GM12878 (cell line): Measurements from ENCODE around the gene MCCD1. TPM values are rescaled to one million over a fixed set of nuclear protein-coding genes. Genes with fewer than 3 reads are reported as not detected.
A peak's percentile ranks its signal among the peaks of the same experiment; 100 is the strongest.

Experiments used
- ATAC-seq: fragments of 200-7000 bp; cut with Tn5 transposase; 3 replicates; pipeline ENCODE4 v1.9.1; 2020; ENCODE audit warnings: mild to moderate bottlenecking, moderate library complexity
- BruUV-seq: library from RNA; stranded (reverse); fragments of 400-500 nt; replicated peaks from 2 replicates; lab custom pipeline; 2021; lab: Mats Ljungman, UMichigan
- CTCF ChIA-PET: fragments of 300-600 bp; sonication (Branson Sonifier 250); formaldehyde crosslinking; extraction: SDS; loops from one replicate; lab custom pipeline; 2021; ENCODE audit warnings: inconsistent platforms; lab: Yijun Ruan, JAX
- POLR2A ChIA-PET: fragments of 350-600 bp; formaldehyde crosslinking; extraction: SDS; loops from one replicate; lab custom pipeline; 2021; ENCODE audit warnings: inconsistent platforms; lab: Charles Lee
- RAD21 ChIA-PET: fragments of 300-600 bp; sonication (Branson Sonifier 250); formaldehyde crosslinking; loops from one replicate; lab custom pipeline; 2023; ENCODE audit warnings: antibody characterized with exemption; ENCODE audit not compliant: unreplicated experiment; lab: Charles Lee
- SMC1A ChIA-PET: fragments of 300-600 bp; sonication (Branson Sonifier 250); formaldehyde crosslinking; loops from one replicate; lab custom pipeline; 2023; ENCODE audit not compliant: unreplicated experiment, uncharacterized antibody; lab: Charles Lee
- DNase-seq: peaks from one replicate; pipeline ENCODE4 v3.0.0-alpha.2; 2011; ENCODE audit warnings: low read depth, low spot score
- FAIRE-seq: peaks from 3 replicates; lab custom pipeline; 2011; peaks lifted over from hg19 to GRCh38; lab: Jason Lieb, UNC
- H2AFZ ChIP-seq: 2 replicates; pipeline ENCODE4 v1.6.0; 2011; ENCODE audit warnings: low read depth, low read length, control low read depth; ENCODE audit not compliant: control insufficient read depth
- H3K27ac ChIP-seq: 2 replicates; pipeline ENCODE4 v1.5.1; 2011; ENCODE audit warnings: control low read depth; ENCODE audit not compliant: control insufficient read depth, insufficient read depth
- H3K27me3 ChIP-seq, 2 experiments: replicated peaks in 1 of 2; 2 replicates each; pipeline versions ENCODE4 v1.6.0 to v1.6.1; 2011; ENCODE audit warnings: low read length in 1 of 2; ENCODE audit not compliant: control insufficient read depth in 2 of 2, insufficient read depth in 2 of 2
- H3K36me3 ChIP-seq, 2 experiments: 2 replicates each; pipeline ENCODE4 v1.5.1; 2011; ENCODE audit warnings: low read length in 1 of 2; ENCODE audit not compliant: control insufficient read depth in 2 of 2, insufficient read depth in 2 of 2
- H3K4me1 ChIP-seq: 2 replicates; pipeline ENCODE4 v1.6.1; 2011; ENCODE audit warnings: mild to moderate bottlenecking, low read length, moderate library complexity, mixed read lengths; ENCODE audit not compliant: control insufficient read depth, insufficient read depth
- H3K4me2 ChIP-seq: 2 replicates; pipeline ENCODE4 v1.6.0; 2011; ENCODE audit warnings: control low read depth; ENCODE audit not compliant: control insufficient read depth, insufficient read depth
- H3K4me3 ChIP-seq: fragments of 200-600 bp; sonication (generic); 2 replicates; pipeline ENCODE4 v1.5.1; 2016
- H3K79me2 ChIP-seq: 2 replicates; pipeline ENCODE4 v1.6.0; 2011; ENCODE audit warnings: low read length; ENCODE audit not compliant: control insufficient read depth, insufficient read depth
- H3K9ac ChIP-seq: 2 replicates; pipeline ENCODE4 v1.8.0; 2011; ENCODE audit warnings: low read length, control low read depth, mixed read lengths; ENCODE audit not compliant: control insufficient read depth, insufficient read depth
- H3K9me3 ChIP-seq: replicated peaks from 3 replicates; pipeline ENCODE4 v1.5.1; 2011; ENCODE audit warnings: mild to moderate bottlenecking, low read length; ENCODE audit not compliant: control insufficient read depth, insufficient read depth
- H4K20me1 ChIP-seq: 2 replicates; pipeline ENCODE4 v1.6.0; 2011; ENCODE audit not compliant: control insufficient read depth, insufficient read depth
- FOS ChIP-seq: IDR thresholded peaks from 3 replicates; pipeline ENCODE4 v1.6.1; 2011; ENCODE audit warnings: borderline replicate concordance; ENCODE audit not compliant: insufficient read length; ENCODE audit errors: extremely low read depth
- FOXM1 ChIP-seq: IDR thresholded peaks from 2 replicates; pipeline ENCODE4 v1.6.1; 2012; ENCODE audit warnings: low read depth, mild to moderate bottlenecking, inconsistent platforms, low read length, moderate library complexity
- RB1 ChIP-seq: fragments of 450-650 bp; formaldehyde crosslinking; IDR thresholded peaks from 2 replicates; pipeline ENCODE4 v1.6.1; 2017; ENCODE audit warnings: mild to moderate bottlenecking, borderline replicate concordance
- SIN3A ChIP-seq: IDR thresholded peaks from 2 replicates; pipeline ENCODE4 v1.6.1; 2012; ENCODE audit warnings: low read depth, low read length, improper control_type of control experiment
- STAT1 ChIP-seq: fragments of 450-650 bp; conservative IDR thresholded peaks from 2 replicates; pipeline ENCODE4 v1.6.1; 2014; ENCODE audit warnings: antibody characterized with exemption, mild to moderate bottlenecking
- in situ Hi-C: fragments of 300-500 bp; cut with MboI; formaldehyde crosslinking; loops from 9 replicates; pipeline ENCODE4 v1.14.3; 2018; ENCODE audit warnings: mixed read lengths
- intact Hi-C: fragments of 100-400 bp; cut with micrococcal nuclease; formaldehyde crosslinking; loops from one replicate; pipeline ENCODE4 v1.14.2; 2022; ENCODE audit not compliant: unreplicated experiment
- polyA plus RNA-seq, 11 experiments: library from polyadenylated mRNA; depleted of rRNA in 4 of 11; unstranded in 6 of 11; stranded (reverse) in 5 of 11; fragments of >200 nt; fragmentation: Nextera tagmentation in 4 of 11; fragmentation: Illumina TruSeq in 1 of 11; extraction: Ambion mirVana in 4 of 11; extraction: Trizol in 1 of 11; gene quantifications; 1 replicate in 1 of 11; 2 replicates in 10 of 11; pipeline versions ENCODE4 v1.2.1 to v1.2.3, GENCODE V29; 2011 to 2016; ENCODE audit warnings: inconsistent platforms in 2 of 11, missing spikeins in 2 of 11, low read depth in 1 of 11
- total RNA-seq, 4 experiments: library from RNA; depleted of rRNA in 3 of 4; stranded (reverse); fragments of >200 nt in 3 of 4; fragmentation: Illumina TruSeq in 1 of 4; extraction: Trizol in 1 of 4; gene quantifications; 2 replicates each; pipeline versions ENCODE4 v1.2.1 to v1.2.3, GENCODE V29; 2013 to 2021
- TF ChIP-seq, protein P1 (sequence below): IDR thresholded peaks from 2 replicates; pipeline ENCODE4 v1.6.1; 2012; ENCODE audit warnings: low read depth, low read length, improper control_type of control experiment
- TF ChIP-seq, protein P2 (sequence below): fragments of 450-650 bp; IDR thresholded peaks from 2 replicates; pipeline ENCODE4 v1.6.1; 2018; ENCODE audit warnings: borderline replicate concordance, mild to moderate bottlenecking; ENCODE audit not compliant: partially characterized antibody

Gene MCCD1
- total and polyA plus RNA-seq, 10 of the 15 experiments (the other 5 are each of a cell fraction or from before 2014, with no cell fraction given), result not detected

DNA sequence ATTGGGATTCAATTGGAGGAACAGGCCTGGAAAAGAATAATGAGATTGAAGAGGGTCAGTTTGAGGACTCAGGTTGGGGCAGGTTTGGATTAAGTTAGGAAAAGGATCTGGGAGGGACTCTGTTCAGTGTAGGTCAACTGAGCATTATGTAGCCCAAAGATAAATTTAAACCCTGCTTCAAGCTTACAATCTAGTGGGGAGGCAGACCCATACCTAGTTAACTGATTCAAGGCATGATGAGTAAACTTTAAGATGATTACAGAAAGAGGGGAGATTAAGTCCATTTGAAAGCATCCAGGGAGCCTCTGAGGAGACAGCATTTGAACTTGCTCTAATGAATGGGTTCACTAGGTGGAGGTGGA lies 31.9 kb downstream of the MCCD1 start:
- ChIA-PET RAD21 (interaction anchor here (0.5 to 15.9 kb wide), 5 partner anchors 9 to 264 kb away, joined by 3 to 620 read pairs (median 62); partner anchors contain the start of genes ATP6V1G2, LST1, LTA and LTB), CTCF (interaction anchor here (0.9 to 34.8 kb wide), 5 partner anchors 8 to 27 kb away, joined by 4 to 2098 read pairs (median 27); partner anchors contain the start of genes LST1, LTB, NCR3 and TNF), SMC1A (interaction anchor here (2.5 to 34.7 kb wide), 2 partner anchors 23 to 65 kb away, joined by 7 to 1989 read pairs; partner anchors contain the start of genes LST1, LTA, LTB and NCR3), POLR2A (interaction anchor here (0.8 to 9.1 kb wide), 5 partner anchors 9 to 56 kb away, joined by 3 to 255 read pairs (median 7); partner anchors contain the start of genes LTB and TNF)
- H3K9ac ChIP-seq, result peak overlapping the region; percentile 56
- peaks cover 0 to 8% of the 10 kb centered on the region in 2 experiments; a peak in 2 of 4 replicates for H3K36me3 ChIP-seq
- H3K9me3 ChIP-seq, result no peaks in the 10 kb centered on the region
- peaks cover 16% of the 10 kb centered on the region for H3K79me2 ChIP-seq
- H3K4me2 ChIP-seq, result peak overlapping the region; percentile 94
- DNase-seq (no peak), FAIRE-seq (no peak), ATAC-seq (no peak)
- H3K4me1 ChIP-seq, result peaks cover 82% of the 10 kb centered on the region
- peak overlapping the region; percentile 99 for H3K27ac ChIP-seq
- no peaks in the 10 kb centered on the region for H4K20me1 ChIP-seq
- TF ChIP-seq FOXM1 (no peak), RB1 (no peak), FOS (no peak), STAT1 (no peak), SIN3A (no peak)
- TF ChIP-seq, protein P1, sequence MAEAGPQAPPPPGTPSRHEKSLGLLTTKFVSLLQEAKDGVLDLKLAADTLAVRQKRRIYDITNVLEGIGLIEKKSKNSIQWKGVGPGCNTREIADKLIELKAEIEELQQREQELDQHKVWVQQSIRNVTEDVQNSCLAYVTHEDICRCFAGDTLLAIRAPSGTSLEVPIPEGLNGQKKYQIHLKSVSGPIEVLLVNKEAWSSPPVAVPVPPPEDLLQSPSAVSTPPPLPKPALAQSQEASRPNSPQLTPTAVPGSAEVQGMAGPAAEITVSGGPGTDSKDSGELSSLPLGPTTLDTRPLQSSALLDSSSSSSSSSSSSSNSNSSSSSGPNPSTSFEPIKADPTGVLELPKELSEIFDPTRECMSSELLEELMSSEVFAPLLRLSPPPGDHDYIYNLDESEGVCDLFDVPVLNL, result no peak
- TF ChIP-seq, protein P2, sequence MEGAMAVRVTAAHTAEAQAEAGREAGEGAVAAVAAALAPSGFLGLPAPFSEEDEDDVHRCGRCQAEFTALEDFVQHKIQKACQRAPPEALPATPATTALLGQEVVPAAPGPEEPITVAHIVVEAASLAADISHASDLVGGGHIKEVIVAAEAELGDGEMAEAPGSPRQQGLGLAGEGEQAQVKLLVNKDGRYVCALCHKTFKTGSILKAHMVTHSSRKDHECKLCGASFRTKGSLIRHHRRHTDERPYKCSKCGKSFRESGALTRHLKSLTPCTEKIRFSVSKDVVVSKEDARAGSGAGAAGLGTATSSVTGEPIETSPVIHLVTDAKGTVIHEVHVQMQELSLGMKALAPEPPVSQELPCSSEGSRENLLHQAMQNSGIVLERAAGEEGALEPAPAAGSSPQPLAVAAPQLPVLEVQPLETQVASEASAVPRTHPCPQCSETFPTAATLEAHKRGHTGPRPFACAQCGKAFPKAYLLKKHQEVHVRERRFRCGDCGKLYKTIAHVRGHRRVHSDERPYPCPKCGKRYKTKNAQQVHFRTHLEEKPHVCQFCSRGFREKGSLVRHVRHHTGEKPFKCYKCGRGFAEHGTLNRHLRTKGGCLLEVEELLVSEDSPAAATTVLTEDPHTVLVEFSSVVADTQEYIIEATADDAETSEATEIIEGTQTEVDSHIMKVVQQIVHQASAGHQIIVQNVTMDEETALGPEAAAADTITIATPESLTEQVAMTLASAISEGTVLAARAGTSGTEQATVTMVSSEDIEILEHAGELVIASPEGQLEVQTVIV, result no peak
- 0 out of 2 replicates have a peak overlapping the region, but pooled peaks have one; percentile 18 for H3K4me3 ChIP-seq
- no TSS peak for BruUV-seq
- in situ Hi-C loops, result loop anchor here (25.0 kb wide), 2 partner anchors 1052 to 1402 kb away; partner anchors contain the start of genes BRD2 and HLA-DMA
- H3K27me3 ChIP-seq, result no peaks in the 10 kb centered on the region
- intact Hi-C loops, result loop anchor here (1.0 kb wide), 2 partner anchors 8 to 16 kb away; no protein-coding TSS in a partner anchor
- no peak overlapping the region for H2AFZ ChIP-seq
